Upper lobe of right lung (tissue), 1 donor: ENCODE measurements around the gene TGOLN2. TPM values are rescaled to one million over a fixed set of nuclear protein-coding genes. Genes with fewer than 3 reads are reported as not detected.
A peak's percentile ranks its signal among the peaks of the same experiment; 100 is the strongest.

Experiments
- ATAC-seq: fragments of 200-7000 bp; cut with Tn5 transposase; one replicate; pipeline ENCODE4 v1.9.1; 2020; ENCODE audit warnings: mild to moderate bottlenecking, moderate library complexity
- DNase-seq: peaks from one replicate; pipeline ENCODE4 v3.0.0-alpha.2; 2020
- H3K27ac ChIP-seq: fragments of 200-600 bp; one replicate; pipeline ENCODE4 v1.8.0; 2022
- H3K27me3 ChIP-seq: fragments of 200-600 bp; one replicate; pipeline ENCODE4 v1.8.0; 2022; ENCODE audit warnings: mild to moderate bottlenecking
- H3K36me3 ChIP-seq: fragments of 200-600 bp; one replicate; pipeline ENCODE4 v1.8.0; 2022
- H3K4me1 ChIP-seq: fragments of 200-600 bp; one replicate; pipeline ENCODE4 v1.8.0; 2022
- H3K4me3 ChIP-seq: fragments of 200-600 bp; one replicate; pipeline ENCODE4 v1.8.0; 2022; ENCODE audit warnings: mild to moderate bottlenecking
- H3K9me3 ChIP-seq: fragments of 200-600 bp; one replicate; pipeline ENCODE4 v1.8.0; 2022
- CTCF ChIP-seq: fragments of 200-600 bp; IDR thresholded peaks from one replicate; pipeline ENCODE4 v1.8.0; 2022; ENCODE audit warnings: antibody characterized with exemption
- intact Hi-C: fragments of 100-400 bp; cut with DNase I; formaldehyde crosslinking; loops from one replicate; pipeline ENCODE4 v1.11.0; 2022
- total RNA-seq: library from RNA; stranded (reverse); fragmentation: NEBNext Ultra II Directional; extraction: Animal tissue kit (Norgen Biotek cat#: 25700); gene quantifications from one replicate; pipeline ENCODE4 v1.2.1, GENCODE V29; 2021
- donor health status: DM: no; HTN: yes; CAD: no; lungs with severe emphysema.

Gene TGOLN2
- total RNA-seq, 1 donor from 2014 or later, result 156 TPM

- Histone ChIP-seq H3K27me3 (no peaks in the 10 kb centered on the region), H3K4me1 (peaks cover 5% of the 10 kb centered on the region), H3K27ac (no peak overlapping the region), H3K9me3 (no peaks in the 10 kb centered on the region), H3K4me3 (no peak overlapping the region), H3K36me3 (peaks cover 43% of the 10 kb centered on the region)
- TF ChIP-seq CTCF, result no peak
- intact Hi-C loops, result no loop called here
- DNase-seq, result no peak
- ATAC-seq, result no peak
Measured at GRCh38 chr2:85314884-85315242, 12.9 kb downstream of the TGOLN2 start.

- Histone ChIP-seq H3K9me3 (no peaks in the 10 kb centered on the region), H3K4me3 (no peak overlapping the region), H3K4me1 (peaks cover 15% of the 10 kb centered on the region), H3K27me3 (no peaks in the 10 kb centered on the region), H3K27ac (no peak overlapping the region), H3K36me3 (peaks cover 30% of the 10 kb centered on the region)
- DNase-seq, result no peak
- intact Hi-C loops, result no loop called here
- TF ChIP-seq CTCF, result no peak
- ATAC-seq, result no peak
Measured at GRCh38 chr2:85312404-85312803, 15.4 kb downstream of the TGOLN2 start.

- no peak for ATAC-seq
- H3K36me3 ChIP-seq, result peaks cover 33% of the 10 kb centered on the region
- peaks cover 15% of the 10 kb centered on the region for H3K4me1 ChIP-seq
- H3K27ac ChIP-seq, result no peak overlapping the region
- no peak for DNase-seq
- no peak for TF ChIP-seq CTCF
- intact Hi-C loops, result no loop called here
- H3K9me3 ChIP-seq, result no peaks in the 10 kb centered on the region
- H3K4me3 ChIP-seq, result no peak overlapping the region
- no peaks in the 10 kb centered on the region for H3K27me3 ChIP-seq
Measured at GRCh38 chr2:85310330-85310729, 17.5 kb downstream of the TGOLN2 start.

- intact Hi-C loops, result no loop called here
- no peak for DNase-seq
- no peaks in the 10 kb centered on the region for H3K27me3 ChIP-seq
- TF ChIP-seq CTCF, result no peak
- peak overlapping the region; percentile 31 for H3K27ac ChIP-seq
- peaks cover 33% of the 10 kb centered on the region for H3K36me3 ChIP-seq
- H3K9me3 ChIP-seq, result no peaks in the 10 kb centered on the region
- peak; percentile 13 for ATAC-seq
- peaks cover 15% of the 10 kb centered on the region for H3K4me1 ChIP-seq
- H3K4me3 ChIP-seq, result no peak overlapping the region
Measured at GRCh38 chr2:85309699-85310321, 18.0 kb downstream of the TGOLN2 start.

- Histone ChIP-seq H3K27ac (peak overlapping the region; percentile 31), H3K4me1 (peaks cover 15% of the 10 kb centered on the region), H3K36me3 (peaks cover 30% of the 10 kb centered on the region), H3K4me3 (no peak overlapping the region), H3K27me3 (no peaks in the 10 kb centered on the region), H3K9me3 (no peaks in the 10 kb centered on the region)
- TF ChIP-seq CTCF, result no peak
- DNase-seq (peak; percentile 75), ATAC-seq (peak; percentile 49)
- intact Hi-C loops, result no loop called here
Measured at GRCh38 chr2:85308896-85309555, 18.8 kb downstream of the TGOLN2 start.
